B cell (primary cell): ENCODE measurements around the gene SLC8A3. TPM values are rescaled to one million over a fixed set of nuclear protein-coding genes. Genes with fewer than 3 reads are reported as not detected.

Experiments used
- ATAC-seq: fragments of 200-7000 bp; cut with Tn5 transposase; one replicate; pipeline ENCODE4 v1.10.0; 2021; ENCODE audit warnings: low read depth, mild to moderate bottlenecking, moderate number of reproducible peaks, moderate library complexity
- CTCF ChIA-PET: fragments of 350-600 bp; sonication (Branson Sonifier 250); formaldehyde crosslinking; loops from one replicate; lab custom pipeline; 2021; ENCODE audit warnings: antibody characterized with exemption, inconsistent platforms; lab: Charles Lee
- POLR2A ChIA-PET: fragments of 350-600 bp; sonication (Branson Sonifier 250); formaldehyde crosslinking; loops from one replicate; lab custom pipeline; 2021; ENCODE audit warnings: antibody characterized with exemption; lab: Charles Lee
- DNase-seq: peaks from one replicate; pipeline ENCODE4 v3.0.0; 2013
- H2AFZ ChIP-seq: 2 replicates; pipeline ENCODE4 v1.6.1; 2012; ENCODE audit warnings: mild to moderate bottlenecking, low read depth, low read length; ENCODE audit not compliant: insufficient read depth, poor library complexity, severe bottlenecking
- H3K27ac ChIP-seq, 2 donors: 1 replicate in 1 of 2; 2 replicates in 1 of 2; pipeline ENCODE4 v1.5.1; 2012 to 2013; ENCODE audit warnings: low read length in 2 of 2, mild to moderate bottlenecking in 2 of 2, moderate library complexity in 1 of 2
- H3K27me3 ChIP-seq, 4 experiments: fragments of 200-600 bp in 1 of 4; sonication (generic) in 1 of 4; replicated peaks in 1 of 4; 1 replicate in 2 of 4; 2 replicates in 2 of 4; pipeline versions ENCODE4 v1.6.1 to v1.7.0; 2013 to 2016; ENCODE audit warnings: low read length in 3 of 4, mild to moderate bottlenecking in 2 of 4, mixed read lengths in 1 of 4, moderate library complexity in 1 of 4; ENCODE audit not compliant: insufficient read depth in 4 of 4, control insufficient read depth in 3 of 4; ENCODE audit errors: control extremely low read depth in 1 of 4
- H3K36me3 ChIP-seq, 2 experiments: replicated peaks in 1 of 2; 1 replicate in 1 of 2; 2 replicates in 1 of 2; pipeline versions ENCODE4 v1.6.1 to v1.7.1; 2013; ENCODE audit warnings: low read length in 1 of 2; ENCODE audit not compliant: insufficient read depth in 2 of 2, control insufficient read depth in 1 of 2; ENCODE audit errors: control extremely low read depth in 1 of 2, extremely low read depth in 1 of 2
- H3K4me1 ChIP-seq, 2 donors: fragments of 200-600 bp in 1 of 2; sonication (generic) in 1 of 2; 1 replicate in 1 of 2; 2 replicates in 1 of 2; pipeline versions ENCODE4 v1.5.1 to v1.6.1; 2013 to 2017; ENCODE audit warnings: low read length in 2 of 2; ENCODE audit not compliant: control insufficient read depth in 2 of 2, insufficient read depth in 2 of 2
- H3K4me2 ChIP-seq: replicated peaks from 2 replicates; pipeline ENCODE3; 2012; ENCODE audit warnings: mild to moderate bottlenecking, low read depth, low read length; ENCODE audit not compliant: poor library complexity, severe bottlenecking
- H3K4me3 ChIP-seq, 5 experiments: fragments of 200-600 bp in 1 of 5; sonication (generic) in 1 of 5; 1 replicate in 3 of 5; 2 replicates in 2 of 5; pipeline versions ENCODE4 v1.5.1 to v1.7.0; 2011 to 2016; ENCODE audit warnings: low read length in 4 of 5, mild to moderate bottlenecking in 4 of 5, low read depth in 2 of 5, control low read depth in 1 of 5, moderate library complexity in 1 of 5; ENCODE audit not compliant: insufficient read depth in 1 of 5; ENCODE audit errors: control extremely low read depth in 1 of 5, extremely low read depth in 1 of 5
- H3K79me2 ChIP-seq: fragments of 200-600 bp; sonication (generic); one replicate; pipeline ENCODE4 v1.6.0; 2016; ENCODE audit warnings: low read length; ENCODE audit not compliant: control insufficient read depth, insufficient read depth
- H3K9ac ChIP-seq: fragments of 200-600 bp; sonication (generic); 2 replicates; pipeline ENCODE4 v1.6.1; 2017; ENCODE audit warnings: mild to moderate bottlenecking, low read length, moderate library complexity
- H3K9me3 ChIP-seq, 3 donors: one replicate each; pipeline versions ENCODE4 v1.6.1 to v1.7.1; 2013; ENCODE audit warnings: low read length in 2 of 3; ENCODE audit not compliant: control insufficient read depth in 2 of 3, insufficient read depth in 1 of 3; ENCODE audit errors: control extremely low read depth in 1 of 3
- H4K20me1 ChIP-seq: 2 replicates; pipeline ENCODE4 v1.6.0; 2012; ENCODE audit warnings: mild to moderate bottlenecking, low read length; ENCODE audit not compliant: insufficient read depth, control insufficient read depth, poor library complexity, severe bottlenecking
- H3K27ac Mint-ChIP-seq: one replicate; pipeline ENCODE4 v1.8.0; 2021; ENCODE audit warnings: mixed read lengths
- H3K27me3 Mint-ChIP-seq: one replicate; pipeline ENCODE4 v1.8.0; 2021; ENCODE audit warnings: mixed read lengths
- H3K4me1 Mint-ChIP-seq: one replicate; pipeline ENCODE4 v1.8.0; 2021; ENCODE audit warnings: mixed read lengths
- H3K4me3 Mint-ChIP-seq: one replicate; pipeline ENCODE4 v1.8.0; 2021; ENCODE audit warnings: mixed read lengths
- H3K9me3 Mint-ChIP-seq: one replicate; pipeline ENCODE4 v1.8.0; 2022; ENCODE audit warnings: mixed read lengths; ENCODE audit not compliant: insufficient read depth
- CTCF ChIP-seq: fragments of 200-600 bp; IDR thresholded peaks from one replicate; pipeline ENCODE4 v1.8.0; 2022; ENCODE audit warnings: antibody characterized with exemption, mild to moderate bottlenecking
- EZH2 ChIP-seq: IDR thresholded peaks from 2 replicates; pipeline ENCODE4 v1.6.1; 2012; ENCODE audit warnings: borderline replicate concordance, low read depth, mild to moderate bottlenecking, moderate library complexity, low read length; ENCODE audit not compliant: insufficient read depth, poor library complexity, severe bottlenecking
- WGBS: methylation state at CpG from one replicate; pipeline ENCODE4 v1.1.5; 2013; ENCODE audit warnings: missing lambda C conversion rate; ENCODE audit not compliant: insufficient coverage; 5-methylcytosine and 5-hydroxymethylcytosine counted together
- intact Hi-C: fragments of 100-400 bp; cut with micrococcal nuclease; formaldehyde crosslinking; loops from one replicate; pipeline ENCODE4 v1.10.0; 2022
- polyA plus RNA-seq: library from polyadenylated mRNA; depleted of rRNA; stranded (reverse); fragments of >200 nt; gene quantifications from 2 replicates; pipeline ENCODE4 v1.2.3, GENCODE V29; 2012
- total RNA-seq, 2 donors: library from RNA; stranded (reverse); fragments of 120-200 nt in 1 of 2; gene quantifications; 1 replicate in 1 of 2; 2 replicates in 1 of 2; pipeline versions ENCODE4 v1.2.3 to v1.2.4, GENCODE V29; 2013 to 2022

SLC8A3 gene
- total and polyA plus RNA-seq, 2 donors (not counting 1 experiment from before 2014, with no cell fraction given) = 0.07 to 0.09 TPM

GRCh38 chr14:70014406-70015095 lies 174.2 kb downstream of the SLC8A3 start:
- TF ChIP-seq CTCF (no peak), EZH2 (no peak)
- ATAC-seq (no peak), DNase-seq (no peak)
- Histone ChIP-seq H2AFZ (no peak overlapping the region), H3K27me3 (no peaks in the 10 kb centered on the region), H3K9ac (no peak overlapping the region), H3K79me2 (no peaks in the 10 kb centered on the region), H3K27ac (no peak overlapping the region), H3K36me3 (no peaks in the 10 kb centered on the region), H4K20me1 (no peaks in the 10 kb centered on the region), H3K4me2 (no peak overlapping the region), H3K4me3 (no peak overlapping the region), H3K9me3 (no peaks in the 10 kb centered on the region), H3K4me1 (peaks cover 3 to 9% of the 10 kb centered on the region in 2 donors)
- no peaks in the 10 kb centered on the region for H3K9me3 Mint-ChIP-seq
- H3K4me3 Mint-ChIP-seq = no peak overlapping the region
- 88% methylated on average over 5 of the region's 7 CpGs for WGBS
- intact Hi-C loops = no loop called here
- no peak overlapping the region for H3K27ac Mint-ChIP-seq
- ChIA-PET CTCF (interaction anchor here (1.0 to 2.2 kb wide), 2 partner anchors 13 to 429 kb away, joined by 4 to 7 read pairs; no protein-coding TSS in a partner anchor), POLR2A (no interaction called here)
- H3K4me1 Mint-ChIP-seq = peaks cover 16% of the 10 kb centered on the region
- H3K27me3 Mint-ChIP-seq = peaks cover 12% of the 10 kb centered on the region

GRCh38 chr14:70013271-70013873 lies 175.4 kb downstream of the SLC8A3 start:
- Mint-ChIP-seq H3K27ac (no peak overlapping the region), H3K9me3 (no peaks in the 10 kb centered on the region), H3K4me3 (no peak overlapping the region), H3K4me1 (peaks cover 15% of the 10 kb centered on the region), H3K27me3 (peaks cover 12% of the 10 kb centered on the region)
- Histone ChIP-seq H3K4me1 (peaks cover 0 to 6% of the 10 kb centered on the region in 2 donors), H3K79me2 (no peaks in the 10 kb centered on the region), H3K4me2 (no peak overlapping the region), H4K20me1 (no peaks in the 10 kb centered on the region), H3K27me3 (no peaks in the 10 kb centered on the region), H3K9me3 (no peaks in the 10 kb centered on the region), H3K36me3 (no peaks in the 10 kb centered on the region), H3K9ac (no peak overlapping the region), H3K27ac (no peak overlapping the region), H3K4me3 (no peak overlapping the region), H2AFZ (no peak overlapping the region)
- intact Hi-C loops = no loop called here
- ChIA-PET POLR2A (no interaction called here), CTCF (interaction anchor here (0.5 to 2.2 kb wide), 3 partner anchors 14 to 428 kb away, joined by 3 to 7 read pairs (median 4); no protein-coding TSS in a partner anchor)
- TF ChIP-seq CTCF = peak; percentile 29
- no peak for TF ChIP-seq EZH2
- WGBS = no CpG with 5 or more reads among the region's 2 CpGs
- ATAC-seq = no peak
- no peak for DNase-seq
